IPS-18a (cell line): ENCODE data around the gene SLK.

Source experiments
- H3K27ac ChIP-seq: one replicate; pipeline ENCODE4 v1.5.1; 2013; ENCODE audit warnings: low read length
- H3K27me3 ChIP-seq: one replicate; pipeline ENCODE4 v1.6.1; 2013; ENCODE audit warnings: mild to moderate bottlenecking, low read length; ENCODE audit not compliant: control insufficient read depth, insufficient read depth
- H3K36me3 ChIP-seq: one replicate; pipeline ENCODE4 v1.6.1; 2013; ENCODE audit warnings: low read depth, low read length; ENCODE audit not compliant: control insufficient read depth
- H3K4me1 ChIP-seq: one replicate; pipeline ENCODE4 v1.6.1; 2013; ENCODE audit warnings: low read depth, low read length; ENCODE audit not compliant: control insufficient read depth
- H3K4me3 ChIP-seq: one replicate; pipeline ENCODE4 v1.5.1; 2013; ENCODE audit warnings: low read length
- H3K9ac ChIP-seq: one replicate; pipeline ENCODE4 v1.6.1; 2013; ENCODE audit warnings: mild to moderate bottlenecking, low read length, moderate library complexity
- H3K9me3 ChIP-seq: one replicate; pipeline ENCODE4 v1.6.1; 2013; ENCODE audit warnings: low read depth, low read length; ENCODE audit not compliant: control insufficient read depth

The SLK gene

DNA sequence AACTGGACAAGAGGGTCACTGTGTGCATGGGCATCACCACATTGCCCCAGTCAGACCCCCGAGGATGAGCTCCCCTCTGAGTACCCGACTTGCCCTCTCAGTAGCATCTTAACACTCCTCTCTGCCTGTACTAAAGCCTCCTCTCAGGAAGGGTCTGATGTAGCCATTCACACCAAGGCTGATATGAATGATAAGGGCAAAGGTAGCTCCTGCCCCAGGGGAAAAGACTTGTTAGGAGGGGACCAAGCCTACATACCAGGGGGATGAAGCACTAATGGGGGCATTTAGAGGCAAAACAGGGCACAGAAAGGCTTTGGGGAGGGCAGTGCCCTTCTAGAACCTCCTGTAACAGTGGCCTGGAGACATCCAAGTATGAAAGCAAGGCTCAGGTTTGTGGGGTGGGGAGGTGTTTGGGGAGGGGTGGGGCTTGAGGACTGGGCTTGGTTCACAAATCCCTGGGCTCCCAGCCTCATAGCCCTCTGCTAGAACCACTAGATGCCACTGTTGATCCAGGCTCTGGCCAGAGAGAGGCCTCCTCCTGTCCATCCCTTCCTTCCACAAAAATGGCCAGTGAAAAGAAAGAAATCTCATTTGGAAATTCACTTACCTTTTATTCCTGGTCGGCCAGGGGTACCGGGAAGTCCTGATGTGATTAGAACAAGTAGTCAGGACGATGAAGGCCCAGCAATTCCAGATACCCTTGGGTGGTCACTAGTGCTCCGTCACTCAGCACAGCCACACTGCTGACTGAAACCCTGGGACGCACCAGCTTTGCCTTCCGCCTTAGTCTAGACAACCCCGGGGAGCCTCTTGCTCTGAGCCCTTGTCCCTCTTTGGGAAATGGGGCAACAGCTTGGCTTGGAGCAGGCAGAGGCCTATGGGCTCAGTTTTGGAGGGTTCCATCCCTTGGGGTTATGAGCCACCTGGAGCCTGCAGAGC, 78.5 kb downstream of the SLK start:
- Histone ChIP-seq H3K9me3 (no peaks in the 10 kb centered on the region), H3K27ac (no peak overlapping the region), H3K27me3 (no peaks in the 10 kb centered on the region), H3K9ac (no peak overlapping the region), H3K4me3 (no peak overlapping the region), H3K4me1 (peaks cover 9% of the 10 kb centered on the region), H3K36me3 (no peaks in the 10 kb centered on the region)

- Histone ChIP-seq H3K4me1 (peaks cover 9% of the 10 kb centered on the region), H3K9me3 (no peaks in the 10 kb centered on the region), H3K4me3 (no peak overlapping the region), H3K27ac (no peak overlapping the region), H3K36me3 (no peaks in the 10 kb centered on the region), H3K9ac (no peak overlapping the region), H3K27me3 (no peaks in the 10 kb centered on the region)
These were observed 79.7 kb downstream of the SLK start for GRCh38 chr10:104046651-104047050.

GRCh38 chr10:104049504-104050250, 82.7 kb downstream of the SLK start:
- no peaks in the 10 kb centered on the region for H3K27me3 ChIP-seq
- H3K36me3 ChIP-seq, result no peaks in the 10 kb centered on the region
- H3K4me1 ChIP-seq, result peaks cover 9% of the 10 kb centered on the region
- H3K4me3 ChIP-seq, result no peak overlapping the region
- H3K9ac ChIP-seq, result no peak overlapping the region
- H3K27ac ChIP-seq, result no peak overlapping the region
- no peaks in the 10 kb centered on the region for H3K9me3 ChIP-seq

GRCh38 chr10:104052431-104052830, 85.5 kb downstream of the SLK start:
- Histone ChIP-seq H3K9ac (no peak overlapping the region), H3K27ac (no peak overlapping the region), H3K9me3 (no peaks in the 10 kb centered on the region), H3K4me1 (peaks cover 1% of the 10 kb centered on the region), H3K4me3 (no peak overlapping the region), H3K36me3 (no peaks in the 10 kb centered on the region), H3K27me3 (no peaks in the 10 kb centered on the region)

DNA sequence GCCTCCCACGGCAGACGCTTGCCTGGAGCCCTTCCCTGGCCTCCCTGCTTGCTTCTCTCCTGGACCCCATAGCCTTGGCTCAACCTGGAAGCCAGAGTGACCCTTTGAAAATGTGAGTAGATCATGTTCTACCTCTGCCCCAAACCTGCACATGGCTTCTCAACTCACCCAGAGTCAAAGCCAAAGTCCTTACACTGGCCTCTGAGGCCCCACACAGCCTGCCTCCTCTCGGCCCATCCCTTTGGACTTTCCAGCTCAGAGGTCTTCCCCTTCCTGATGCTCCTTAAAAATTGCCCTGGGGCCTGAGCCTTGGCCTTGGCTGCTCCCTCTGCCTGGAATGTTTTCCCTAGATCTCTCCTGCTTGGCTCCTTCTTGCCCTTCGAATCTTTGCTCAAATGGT, 86.3 kb downstream of the SLK start:
- Histone ChIP-seq H3K4me1 (peaks cover 8% of the 10 kb centered on the region), H3K27me3 (no peaks in the 10 kb centered on the region), H3K4me3 (no peak overlapping the region), H3K27ac (no peak overlapping the region), H3K9me3 (no peaks in the 10 kb centered on the region), H3K9ac (no peak overlapping the region), H3K36me3 (no peaks in the 10 kb centered on the region)

GRCh38 chr10:104054430-104054829, 87.5 kb downstream of the SLK start:
- no peaks in the 10 kb centered on the region for H3K27me3 ChIP-seq
- H3K36me3 ChIP-seq, result no peaks in the 10 kb centered on the region
- peaks cover 14% of the 10 kb centered on the region for H3K4me1 ChIP-seq
- H3K9ac ChIP-seq, result no peak overlapping the region
- H3K9me3 ChIP-seq, result no peaks in the 10 kb centered on the region
- no peak overlapping the region for H3K4me3 ChIP-seq
- H3K27ac ChIP-seq, result no peak overlapping the region

DNA sequence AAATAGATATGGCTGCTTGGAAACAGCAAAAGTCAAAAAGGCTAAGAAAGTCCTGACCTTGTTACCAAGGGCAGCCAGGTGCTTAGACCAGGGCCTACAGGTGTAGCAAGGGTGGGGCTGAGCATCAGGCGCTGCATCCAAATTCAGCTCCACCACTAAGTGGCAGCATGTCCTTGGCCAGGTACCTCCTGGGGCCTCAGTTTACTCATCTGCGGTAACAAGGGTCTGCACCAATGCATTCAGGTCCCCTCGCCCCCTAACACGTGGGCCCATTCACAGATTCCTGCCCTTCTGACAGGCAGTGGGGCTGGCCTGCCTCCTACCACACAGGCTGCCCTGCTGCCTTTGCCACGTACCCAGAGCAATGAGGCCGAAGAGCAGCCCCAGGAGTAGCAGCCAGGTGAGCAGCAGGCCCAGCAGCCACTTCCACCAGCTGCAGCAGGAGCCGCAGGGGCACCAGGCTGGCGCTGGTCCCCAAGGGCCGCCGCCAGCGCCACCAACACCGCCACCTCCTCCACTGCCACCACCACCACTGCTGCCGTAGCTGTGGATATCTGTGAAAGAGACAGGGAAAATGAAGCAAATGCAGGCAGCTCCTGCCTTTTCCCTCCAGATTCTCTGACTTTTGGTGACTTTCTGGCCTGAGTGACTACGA, 89.8 kb downstream of the SLK start:
- Histone ChIP-seq H3K36me3 (no peaks in the 10 kb centered on the region), H3K9me3 (no peaks in the 10 kb centered on the region), H3K4me1 (peaks cover 21% of the 10 kb centered on the region), H3K27ac (no peak overlapping the region), H3K4me3 (no peak overlapping the region), H3K27me3 (no peaks in the 10 kb centered on the region), H3K9ac (no peak overlapping the region)

DNA sequence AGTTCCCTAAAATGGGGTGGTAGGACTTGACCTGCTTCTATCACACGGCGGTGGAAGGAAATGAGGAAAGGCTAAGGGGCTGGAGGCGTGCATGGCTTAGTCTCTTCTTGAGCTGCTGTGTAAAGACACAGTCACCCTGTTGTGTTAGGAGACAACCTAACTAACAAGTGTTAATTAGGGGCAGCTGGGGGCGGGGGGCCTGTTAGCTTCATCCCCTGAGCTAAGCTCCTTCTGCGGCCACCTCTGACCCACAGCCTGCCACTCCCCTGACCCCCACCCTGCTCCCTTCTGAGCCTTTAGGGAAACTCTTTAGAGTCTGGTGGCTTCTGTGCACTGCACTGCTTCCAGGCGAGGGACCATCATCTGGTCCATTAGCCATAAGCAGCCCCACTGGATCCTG, 90.8 kb downstream of the SLK start:
- Histone ChIP-seq H3K4me1 (peaks cover 21% of the 10 kb centered on the region), H3K36me3 (no peaks in the 10 kb centered on the region), H3K27ac (no peak overlapping the region), H3K27me3 (no peaks in the 10 kb centered on the region), H3K4me3 (no peak overlapping the region), H3K9me3 (no peaks in the 10 kb centered on the region), H3K9ac (no peak overlapping the region)

DNA sequence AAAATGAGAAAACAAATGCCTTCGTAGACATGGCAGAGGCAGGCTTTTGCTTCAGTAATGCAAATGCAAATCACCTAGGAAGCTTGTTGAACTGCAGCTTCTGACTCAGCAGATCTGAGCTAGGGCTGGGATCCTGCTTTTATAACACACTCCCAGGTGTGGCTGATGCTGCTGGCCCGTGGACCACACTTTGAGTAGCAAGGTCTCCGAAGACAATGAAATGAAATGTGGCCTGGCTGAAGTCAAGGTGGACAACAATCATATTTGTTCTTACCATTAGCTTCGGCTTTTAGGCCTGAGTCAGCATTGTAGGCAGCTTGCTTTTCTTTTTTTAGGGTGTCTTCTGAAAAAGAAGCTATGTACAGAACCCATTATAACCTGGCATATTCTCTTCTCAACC, 92.4 kb downstream of the SLK start:
- Histone ChIP-seq H3K4me1 (peaks cover 21% of the 10 kb centered on the region), H3K9me3 (no peaks in the 10 kb centered on the region), H3K4me3 (no peak overlapping the region), H3K9ac (no peak overlapping the region), H3K36me3 (no peaks in the 10 kb centered on the region), H3K27me3 (no peaks in the 10 kb centered on the region), H3K27ac (peak overlapping the region; percentile 79)

DNA sequence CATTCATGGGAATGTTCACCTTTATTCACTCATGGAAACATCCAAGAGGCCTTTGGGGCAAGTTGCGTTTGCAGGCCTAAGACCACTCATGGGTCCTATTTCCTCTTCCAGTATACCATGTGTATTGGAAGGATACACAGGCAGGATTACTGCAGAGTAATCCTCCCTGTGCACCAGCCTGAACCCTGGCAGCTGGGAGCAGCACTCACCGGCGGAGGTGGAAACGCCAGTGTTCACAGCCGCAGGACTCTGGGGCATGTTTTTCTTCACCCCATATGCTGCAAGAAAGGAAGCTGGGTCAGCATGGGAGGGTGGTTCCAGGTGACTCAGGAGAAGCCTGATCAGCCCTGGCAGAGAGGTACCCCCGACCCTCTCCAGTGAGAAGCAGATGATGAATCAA, 94.3 kb downstream of the SLK start:
- Histone ChIP-seq H3K9me3 (no peaks in the 10 kb centered on the region), H3K27me3 (no peaks in the 10 kb centered on the region), H3K27ac (no peak overlapping the region), H3K4me1 (peaks cover 24% of the 10 kb centered on the region), H3K9ac (no peak overlapping the region), H3K36me3 (no peaks in the 10 kb centered on the region), H3K4me3 (no peak overlapping the region)

- Histone ChIP-seq H3K9ac (no peak overlapping the region), H3K9me3 (no peaks in the 10 kb centered on the region), H3K36me3 (no peaks in the 10 kb centered on the region), H3K27me3 (no peaks in the 10 kb centered on the region), H3K27ac (no peak overlapping the region), H3K4me1 (peaks cover 36% of the 10 kb centered on the region), H3K4me3 (no peak overlapping the region)
These were observed 98.8 kb downstream of the SLK start for GRCh38 chr10:104065748-104066147.
